HepG2 (cell line): Measurements from ENCODE around the gene MTFR1L. TPM values are rescaled to one million over a fixed set of nuclear protein-coding genes. Genes with fewer than 3 reads are reported as not detected.

Experiments
- ATAC-seq: fragments of 200-7000 bp; cut with Tn5 transposase; 3 replicates; pipeline ENCODE4 v1.9.1; 2020; ENCODE audit warnings: mild to moderate bottlenecking, moderate library complexity
- BruUV-seq: library from RNA; stranded (reverse); fragments of 400-500 nt; replicated peaks from 2 replicates; lab custom pipeline; 2021; lab: Mats Ljungman, UMichigan
- CTCF ChIA-PET: fragments of 300-600 bp; formaldehyde crosslinking; extraction: SDS; loops from one replicate; lab custom pipeline; 2021; ENCODE audit warnings: low total read pairs, inconsistent platforms, low intra/inter-chr PET ratio; lab: Yijun Ruan, JAX
- POLR2A ChIA-PET: fragments of 350-600 bp; sonication (Branson Sonifier 250); formaldehyde crosslinking; loops from one replicate; lab custom pipeline; 2020; ENCODE audit warnings: antibody characterized with exemption, inconsistent platforms; lab: Yijun Ruan, JAX
- DNase-seq: peaks from one replicate; pipeline ENCODE4 v3.0.0-alpha.2; 2015; ENCODE audit warnings: low spot score
- FAIRE-seq: peaks from 3 replicates; lab custom pipeline; 2011; peaks lifted over from hg19 to GRCh38; lab: Jason Lieb, UNC
- H2AFZ ChIP-seq: one replicate; pipeline ENCODE4 v1.6.1; 2011; ENCODE audit warnings: low read length, inconsistent platforms
- H3K27ac ChIP-seq: fragments of 300-600 bp; 3 replicates; pipeline ENCODE4 v1.8.0; 2011; ENCODE audit warnings: mixed run types, mild to moderate bottlenecking, mixed read lengths, low read length, inconsistent platforms; ENCODE audit not compliant: insufficient read depth; ENCODE audit errors: extremely low read length
- H3K27me3 ChIP-seq, 2 experiments: fragments of 200-600 bp in 1 of 2; 2 replicates in 1 of 2; 3 replicates in 1 of 2; pipeline versions ENCODE4 v1.6.0 to v1.8.0; 2011; ENCODE audit warnings: low read length in 2 of 2, mild to moderate bottlenecking in 2 of 2, moderate library complexity in 2 of 2, inconsistent platforms in 1 of 2; ENCODE audit not compliant: insufficient read depth in 2 of 2, control insufficient read depth in 1 of 2
- H3K36me3 ChIP-seq, 2 experiments: fragments of 200-600 bp in 1 of 2; replicated peaks in 1 of 2; 2 replicates in 1 of 2; 3 replicates in 1 of 2; pipeline versions ENCODE4 v1.5.1 to v1.8.0; 2011; ENCODE audit warnings: low read length in 2 of 2, inconsistent platforms in 1 of 2; ENCODE audit not compliant: insufficient read depth in 2 of 2, control insufficient read depth in 1 of 2
- H3K4me1 ChIP-seq: 2 replicates; pipeline ENCODE4 v1.5.1; 2012; ENCODE audit warnings: low read length, inconsistent platforms; ENCODE audit not compliant: insufficient read depth
- H3K4me2 ChIP-seq: 2 replicates; pipeline ENCODE4 v1.6.0; 2011; ENCODE audit warnings: low read depth, low read length, inconsistent platforms
- H3K4me3 ChIP-seq, 3 experiments: fragments of 200-600 bp in 1 of 3; sonication (generic), shearing (Covaris generic) in 1 of 3; replicated peaks in 1 of 3; 2 replicates each; pipeline ENCODE4 v1.5.1; 2011 to 2016; ENCODE audit warnings: low read length in 3 of 3, inconsistent platforms in 2 of 3, low read depth in 2 of 3, mild to moderate bottlenecking in 2 of 3, control low read depth in 1 of 3, mixed read lengths in 1 of 3; ENCODE audit not compliant: insufficient read depth in 1 of 3
- H3K79me2 ChIP-seq: one replicate; pipeline ENCODE4 v1.6.1; 2011; ENCODE audit warnings: low read length, inconsistent platforms; ENCODE audit not compliant: insufficient read depth
- H3K9ac ChIP-seq: 2 replicates; pipeline ENCODE4 v1.6.0; 2011; ENCODE audit warnings: mild to moderate bottlenecking, low read depth, low read length, inconsistent platforms; ENCODE audit not compliant: insufficient read depth
- H3K9me3 ChIP-seq: 2 replicates; pipeline ENCODE4 v1.5.1; 2012; ENCODE audit warnings: mild to moderate bottlenecking, low read length
- H4K20me1 ChIP-seq: 2 replicates; pipeline ENCODE4 v1.6.0; 2011; ENCODE audit warnings: inconsistent platforms, mild to moderate bottlenecking, low read length, moderate library complexity; ENCODE audit not compliant: insufficient read depth
- ARNTL ChIP-seq: sonication (generic); formaldehyde crosslinking; IDR thresholded peaks from 2 replicates; pipeline ENCODE4 v1.4.0; 2020; ENCODE audit warnings: mild to moderate bottlenecking, missing genetic modification reagents
- HNF1A ChIP-seq, 2 experiments: sonication (generic) in 1 of 2; formaldehyde crosslinking in 1 of 2; IDR thresholded peaks; 2 replicates each; pipeline versions ENCODE4 v1.4.0 to v1.6.1; 2016 to 2020; ENCODE audit warnings: borderline replicate concordance in 1 of 2, low read depth in 1 of 2, mild to moderate bottlenecking in 1 of 2, missing genetic modification reagents in 1 of 2
- HNF4G ChIP-seq, 2 experiments: sonication (generic) in 1 of 2; formaldehyde crosslinking in 1 of 2; IDR thresholded peaks; 2 replicates each; pipeline versions ENCODE4 v1.4.0 to v1.6.1; 2011 to 2020; ENCODE audit warnings: borderline replicate concordance in 2 of 2, low read depth in 2 of 2, mild to moderate bottlenecking in 2 of 2, low read length in 1 of 2, missing genetic modification reagents in 1 of 2, moderate library complexity in 1 of 2
- KLF11 ChIP-seq: IDR thresholded peaks from 2 replicates; pipeline ENCODE4 v1.6.1; 2016; ENCODE audit warnings: missing compliant biosample characterization
- RBFOX2 ChIP-seq: fragments of 200-400 bp; formaldehyde crosslinking; IDR thresholded peaks from 2 replicates; pipeline ENCODE4 v1.6.1; 2017; ENCODE audit warnings: low read depth, mild to moderate bottlenecking, low read length
- SP4 ChIP-seq: sonication (generic); formaldehyde crosslinking; IDR thresholded peaks from 2 replicates; pipeline ENCODE4 v1.8.1; 2023; ENCODE audit warnings: mild to moderate bottlenecking, missing genetic modification reagents
- TARDBP ChIP-seq: sonication (generic); formaldehyde crosslinking; IDR thresholded peaks from 2 replicates; pipeline ENCODE4 v1.8.0; 2022; ENCODE audit warnings: mild to moderate bottlenecking, missing genetic modification reagents
- TCF12 ChIP-seq, 2 experiments: fragments of 450-650 bp in 1 of 2; sonication (generic) in 1 of 2; formaldehyde crosslinking in 1 of 2; IDR thresholded peaks; 2 replicates each; pipeline versions ENCODE4 v1.6.1 to v1.8.0; 2017 to 2022; ENCODE audit warnings: antibody characterized with exemption in 1 of 2, mild to moderate bottlenecking in 1 of 2, missing genetic modification reagents in 1 of 2, moderate library complexity in 1 of 2
- ZNF318 ChIP-seq: sonication (generic); formaldehyde crosslinking; IDR thresholded peaks from 2 replicates; pipeline ENCODE4 v1.4.0; 2020; ENCODE audit warnings: mild to moderate bottlenecking, missing genetic modification reagents
- ZNF468 ChIP-seq: sonication (generic); formaldehyde crosslinking; IDR thresholded peaks from 2 replicates; pipeline ENCODE4 v1.8.0; 2022; ENCODE audit warnings: mild to moderate bottlenecking, moderate library complexity, missing genetic modification reagents
- WGBS: methylation state at CpG from one replicate; pipeline ENCODE4 v1.1.6; 2017; ENCODE audit warnings: low lambda C conversion rate; 5-methylcytosine and 5-hydroxymethylcytosine counted together
- in situ Hi-C: cut with HindIII; loops from 2 replicates; pipeline ENCODE4 v1.10.0; 2017; ENCODE audit warnings: low pct_unique_long_range_greater_than_20kb; ENCODE audit not compliant: extremely low pct_ligation_motif_present
- intact Hi-C: fragments of 100-400 bp; cut with micrococcal nuclease; formaldehyde crosslinking; loops from one replicate; pipeline ENCODE4 v1.10.0; 2022; ENCODE audit not compliant: unreplicated experiment
- polyA plus RNA-seq, 8 experiments: library from polyadenylated mRNA; depleted of rRNA in 3 of 8; stranded (reverse) in 7 of 8; unstranded in 1 of 8; fragments of >200 nt; fragmentation: Illumina TruSeq in 4 of 8; extraction: Trizol in 4 of 8; gene quantifications; 2 replicates each; pipeline versions ENCODE4 v1.2.1 to v1.2.3, GENCODE V29; 2011 to 2016; ENCODE audit warnings: low read depth in 4 of 8, missing spikeins in 1 of 8, mixed read lengths in 1 of 8; ENCODE audit not compliant: insufficient read depth in 1 of 8
- total RNA-seq, 5 experiments: library from RNA; depleted of rRNA; stranded (reverse); fragments of >200 nt; fragmentation: Illumina TruSeq; extraction: Trizol; gene quantifications; 2 replicates each; pipeline ENCODE4 v1.2.3, GENCODE V29; 2016; ENCODE audit warnings: low read depth in 1 of 5

The MTFR1L gene
- total and polyA plus RNA-seq, 2 of the 13 experiments (the other 11 are each of a cell fraction or from before 2014, with no cell fraction given), result 38.0 to 55.7 TPM

DNA sequence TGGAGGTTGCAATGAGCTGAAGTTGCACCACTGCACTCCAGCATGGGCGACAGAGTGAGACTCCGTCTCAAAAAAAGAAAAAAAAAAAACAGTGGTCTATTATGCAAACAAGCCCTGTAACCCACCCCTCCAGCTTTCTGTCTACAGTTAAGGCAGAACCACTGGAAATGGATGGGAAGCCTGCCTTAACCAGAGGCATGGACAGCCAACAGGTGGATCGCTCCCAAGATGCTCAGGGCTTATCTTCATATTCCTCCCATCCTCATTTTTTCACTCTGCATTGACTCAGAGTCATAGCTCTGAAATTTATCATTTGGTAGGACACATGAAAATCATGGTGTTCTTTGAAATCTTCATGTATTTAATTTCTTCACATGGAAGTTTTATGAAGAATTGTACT, 8.7 kb downstream of the MTFR1L start:
- TF ChIP-seq KLF11 (CRISPR knock-in tag), result no peak
- TF ChIP-seq SP4 (CRISPR knock-in tag), result no peak
- TF ChIP-seq ZNF468 (CRISPR knock-in tag), result no peak
- no peak for TF ChIP-seq HNF1A (IDR thresholded peaks at IDR 0.05; ENCODE audit: low read depth)
- TF ChIP-seq HNF1A (CRISPR knock-in tag; IDR thresholded peaks at IDR 0.05; ENCODE audit: borderline replicate concordance), result no peak
- TF ChIP-seq TARDBP (CRISPR knock-in tag), result no peak
- TF ChIP-seq HNF4G (IDR thresholded peaks at IDR 0.05; ENCODE audit: borderline replicate concordance, low read depth, low read length), result no peak
- no peak for TF ChIP-seq HNF4G (CRISPR knock-in tag; IDR thresholded peaks at IDR 0.05; ENCODE audit: borderline replicate concordance, low read depth)
- no peak for TF ChIP-seq RBFOX2
- TF ChIP-seq ARNTL, result no peak
- no peak for TF ChIP-seq TCF12 (IDR thresholded peaks at IDR 0.05)
- TF ChIP-seq TCF12 (CRISPR knock-in tag; IDR thresholded peaks at IDR 0.05), result no peak
- no peak for TF ChIP-seq ZNF318 (CRISPR knock-in tag)
- no peak overlapping the region for H2AFZ ChIP-seq
- WGBS, result 100% methylated on average over 2 of the region's 3 CpGs
- CTCF ChIA-PET, result no interaction called here
- H4K20me1 ChIP-seq, result peaks cover 3% of the 10 kb centered on the region; the same call in 1 of the 2 replicates
- H3K9me3 ChIP-seq, result no peaks in the 10 kb centered on the region
- H3K9ac ChIP-seq, result no peak overlapping the region
- ATAC-seq, result no peak
- H3K79me2 ChIP-seq, result no peaks in the 10 kb centered on the region
- H3K27me3 ChIP-seq, result no peaks in the 10 kb centered on the region
- H3K36me3 ChIP-seq, result peaks cover 32 to 78% of the 10 kb centered on the region in 2 experiments
- in situ Hi-C loops (loop anchor here (10.0 kb wide), 1 partner anchor 166 kb away; the partner anchor contains the start of gene PAFAH2), intact Hi-C loops (no loop called here)
- FAIRE-seq, result no peak
- POLR2A ChIA-PET, result interaction anchor here (1.2 kb wide), 1 partner anchor 9 kb away, joined by 3 read pairs; the partner anchor contains the start of gene MTFR1L
- H3K27ac ChIP-seq, result no peak overlapping the region
- no peak overlapping the region for H3K4me2 ChIP-seq
- no TSS peak for BruUV-seq
- no peak overlapping the region for H3K4me3 ChIP-seq
- H3K4me1 ChIP-seq, result peaks cover 16% of the 10 kb centered on the region
- DNase-seq, result no peak
